SKM-1 treated with dmso at 0.1 percent for 144 hours (cell line): ENCODE measurements around the gene PDLIM4.

Experiments used
- DNase-seq: peaks from one replicate; lab custom pipeline; 2025; ENCODE audit not compliant: unreplicated experiment; lab: John Stamatoyannopoulos, UW

The PDLIM4 gene

DNA sequence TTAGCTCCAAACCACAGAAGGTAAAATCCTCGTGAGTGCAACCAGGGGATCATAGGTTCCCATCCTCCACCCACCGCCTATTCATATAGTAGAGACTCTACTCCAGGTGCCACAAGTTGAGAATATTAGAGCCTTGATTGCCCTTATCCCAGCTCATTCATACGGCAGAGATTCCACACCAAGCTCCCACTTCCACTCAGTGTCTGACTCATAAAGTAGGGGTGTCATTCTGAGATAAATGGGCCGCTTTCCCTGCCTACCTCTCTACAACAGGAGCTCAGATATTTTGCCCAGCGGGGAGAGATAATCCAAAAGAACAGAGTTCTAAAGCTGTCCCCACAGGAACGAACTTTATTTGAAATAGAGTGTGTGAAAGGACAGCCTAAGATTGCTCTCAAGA is 46.1 kb downstream of the PDLIM4 start:
- no peak for DNase-seq

DNA sequence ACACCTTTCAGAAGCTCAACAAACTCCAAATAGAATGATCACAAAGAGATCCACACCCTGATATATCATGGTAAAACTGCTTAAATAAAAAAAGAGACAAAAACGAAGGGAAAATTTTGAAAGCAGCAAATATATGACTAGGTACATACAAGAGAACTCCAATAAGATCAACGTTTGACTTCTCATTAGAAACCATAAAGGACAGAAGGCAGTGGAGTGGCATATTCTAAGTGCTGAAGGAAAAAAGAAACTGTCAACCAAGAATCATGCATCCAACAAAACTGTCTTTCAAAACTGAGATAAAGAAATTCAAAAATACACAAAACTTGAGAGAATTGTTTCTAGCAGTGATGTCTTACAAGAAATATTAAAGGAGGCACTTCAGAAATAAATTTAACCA is 47.9 kb downstream of the PDLIM4 start:
- DNase-seq, result no peak

GRCh38 chr5:132308701-132309100 is 51.2 kb downstream of the PDLIM4 start:
- no peak for DNase-seq

GRCh38 chr5:132309679-132310078 is 52.2 kb downstream of the PDLIM4 start:
- no peak for DNase-seq

GRCh38 chr5:132310141-132310834 is 52.8 kb downstream of the PDLIM4 start:
- DNase-seq, result no peak

DNA sequence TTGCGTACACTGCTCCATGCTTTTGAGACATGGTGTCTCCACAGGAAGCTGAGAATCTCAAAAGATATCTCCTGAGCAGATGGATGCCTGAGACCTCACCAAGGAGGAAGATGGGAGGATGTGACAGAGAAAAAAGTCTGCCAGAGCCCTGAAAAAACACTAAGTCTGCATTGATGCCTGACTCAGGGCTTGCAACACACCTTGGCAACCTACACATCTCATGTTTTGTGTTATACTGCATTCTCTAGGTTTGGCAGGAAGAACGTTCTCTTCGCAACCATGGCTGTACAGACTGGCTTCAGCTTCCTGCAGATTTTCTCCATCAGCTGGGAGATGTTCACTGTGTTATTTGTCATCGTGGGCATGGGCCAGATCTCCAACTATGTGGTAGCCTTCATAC is 55.9 kb downstream of the PDLIM4 start:
- no peak for DNase-seq

- no peak for DNase-seq
Measured at GRCh38 chr5:132313961-132314432, 56.5 kb downstream of the PDLIM4 start.

GRCh38 chr5:132315529-132316067 is 58.1 kb downstream of the PDLIM4 start:
- no peak for DNase-seq

- no peak for DNase-seq
Measured at GRCh38 chr5:132319975-132320374, 62.5 kb downstream of the PDLIM4 start.

DNA sequence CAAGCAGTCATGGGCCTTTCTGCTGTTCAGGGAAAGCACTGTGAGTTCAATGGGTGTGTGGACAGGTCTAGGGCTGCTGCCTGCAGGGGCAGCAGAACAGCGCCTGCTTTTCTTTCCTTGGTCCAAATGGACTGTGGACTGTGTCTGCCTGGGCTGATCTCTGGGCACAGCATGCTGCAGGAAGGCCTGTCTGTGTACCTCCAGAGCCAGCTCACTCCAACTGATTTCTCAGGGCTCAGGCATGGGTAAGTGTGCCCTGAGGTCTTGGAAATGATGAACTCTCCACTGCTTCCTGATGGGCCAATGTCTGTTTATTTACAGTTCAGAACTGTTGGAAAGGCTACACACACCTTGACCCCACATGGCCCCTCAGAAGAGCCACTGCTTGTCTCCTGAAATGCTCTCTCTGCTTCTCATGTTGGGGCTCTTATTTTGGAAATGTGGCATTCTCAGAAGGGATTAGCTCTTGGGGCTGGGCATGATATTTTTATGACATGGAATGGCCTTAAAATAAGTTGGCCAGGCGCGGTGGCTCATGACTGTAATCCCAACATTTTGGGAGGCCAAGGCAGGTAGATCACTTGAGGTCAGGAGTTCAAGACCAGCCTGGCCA is 63.7 kb downstream of the PDLIM4 start:
- no peak for DNase-seq

DNA sequence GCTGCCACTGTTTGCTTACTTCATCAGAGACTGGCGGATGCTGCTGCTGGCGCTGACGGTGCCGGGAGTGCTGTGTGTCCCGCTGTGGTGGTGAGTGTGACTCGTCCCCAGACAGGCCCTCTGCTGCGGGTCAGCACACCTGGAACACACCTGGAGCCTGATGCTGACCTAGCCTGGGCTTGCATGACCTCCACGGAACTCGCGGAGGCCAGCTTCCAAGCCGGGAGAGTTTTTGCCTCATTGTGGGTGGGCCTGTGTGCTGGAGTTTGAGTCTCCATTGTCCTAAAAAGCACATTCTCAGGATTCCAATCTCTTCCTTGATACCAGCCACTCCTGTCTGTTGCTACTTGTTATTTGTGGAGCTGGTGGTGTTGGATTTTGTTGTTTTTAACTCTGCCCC is 64.8 kb downstream of the PDLIM4 start:
- no peak for DNase-seq
